GM18867 (cell line): Measurements from ENCODE around the gene ZFP91.

Experiments
- ATAC-seq: cut with Tn5 transposase; IDR thresholded peaks from one replicate; pipeline ENCODE4 v1.9.1; 2021; ENCODE audit warnings: mild to moderate bottlenecking, moderate library complexity; ENCODE audit not compliant: unreplicated experiment

ZFP91 gene

DNA sequence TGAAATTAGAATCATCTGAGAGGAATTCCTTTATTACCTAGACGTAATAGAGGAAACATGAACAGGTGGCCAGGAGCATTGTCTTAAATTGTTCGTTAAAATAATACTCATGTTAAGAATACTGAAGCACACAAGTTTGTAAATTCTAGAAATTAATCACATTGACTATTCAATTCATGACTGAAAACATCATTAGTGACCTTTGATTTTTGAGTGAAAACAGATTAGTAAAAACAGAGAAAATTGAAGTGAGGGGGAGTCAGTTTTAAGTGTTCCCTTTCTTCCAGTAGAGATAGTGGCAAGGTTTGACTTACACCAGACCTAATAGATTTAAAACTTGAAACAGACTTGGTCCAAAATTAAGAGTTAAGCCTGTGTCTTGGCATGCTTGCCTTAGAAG, 1.4 kb downstream of the ZFP91 start:
- ATAC-seq = no peak

DNA sequence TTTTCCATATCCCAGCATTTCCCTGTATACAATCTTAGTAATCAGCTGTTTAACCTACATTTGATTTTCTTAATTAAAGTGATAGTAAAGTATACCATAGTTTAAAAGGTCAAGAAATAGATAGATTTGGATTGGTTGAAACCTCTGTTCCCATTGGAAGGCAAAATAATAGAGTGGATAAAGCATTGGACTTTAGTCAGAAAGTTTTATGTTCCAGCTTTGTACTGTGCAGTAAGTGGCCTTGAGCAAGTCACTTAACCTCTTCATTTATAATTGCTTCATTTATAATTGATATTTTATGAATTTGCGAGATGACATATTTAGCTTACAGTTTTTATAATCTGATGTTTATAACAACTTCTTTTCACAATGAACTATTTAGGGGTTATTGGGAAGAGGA, 3.6 kb downstream of the ZFP91 start:
- ATAC-seq = no peak

DNA sequence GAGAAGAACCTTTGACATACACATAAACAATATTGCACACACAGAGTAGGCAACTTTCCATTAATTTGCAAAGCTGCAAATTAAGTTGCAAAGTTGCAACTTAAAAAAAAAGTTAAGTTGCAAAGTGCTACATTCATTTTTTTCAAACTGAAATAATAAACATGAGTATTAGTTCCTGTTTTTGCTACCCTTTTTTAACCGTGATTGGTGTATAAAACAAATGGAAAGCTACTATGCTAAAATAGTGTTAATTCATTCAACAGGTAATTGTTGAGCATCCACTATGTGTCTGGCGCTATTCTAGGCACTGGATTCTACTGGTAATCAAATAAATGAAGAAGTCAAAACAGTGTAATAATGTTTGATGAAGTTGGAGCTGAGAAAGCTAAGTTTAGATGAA, 8.1 kb downstream of the ZFP91 start:
- ATAC-seq = no peak

DNA sequence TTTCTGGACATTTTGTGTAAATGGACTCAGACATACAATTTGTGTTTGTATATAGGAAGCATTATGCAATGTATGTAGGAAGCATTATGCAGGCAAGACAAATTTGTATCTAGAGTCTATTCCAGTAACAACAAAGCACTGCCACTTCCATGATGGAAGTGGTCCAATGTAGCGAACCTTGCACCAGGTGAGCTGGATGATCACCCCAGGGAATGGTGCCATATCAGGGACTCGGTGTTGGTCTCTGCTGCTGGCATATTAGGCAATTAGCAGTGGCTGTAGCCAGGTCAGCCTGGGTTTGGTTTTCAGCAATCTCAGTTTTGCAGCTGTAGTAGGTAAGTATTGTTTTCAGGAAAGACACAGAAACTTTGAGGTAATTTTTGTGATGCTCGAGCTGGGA, 12.8 kb downstream of the ZFP91 start:
- no peak for ATAC-seq

DNA sequence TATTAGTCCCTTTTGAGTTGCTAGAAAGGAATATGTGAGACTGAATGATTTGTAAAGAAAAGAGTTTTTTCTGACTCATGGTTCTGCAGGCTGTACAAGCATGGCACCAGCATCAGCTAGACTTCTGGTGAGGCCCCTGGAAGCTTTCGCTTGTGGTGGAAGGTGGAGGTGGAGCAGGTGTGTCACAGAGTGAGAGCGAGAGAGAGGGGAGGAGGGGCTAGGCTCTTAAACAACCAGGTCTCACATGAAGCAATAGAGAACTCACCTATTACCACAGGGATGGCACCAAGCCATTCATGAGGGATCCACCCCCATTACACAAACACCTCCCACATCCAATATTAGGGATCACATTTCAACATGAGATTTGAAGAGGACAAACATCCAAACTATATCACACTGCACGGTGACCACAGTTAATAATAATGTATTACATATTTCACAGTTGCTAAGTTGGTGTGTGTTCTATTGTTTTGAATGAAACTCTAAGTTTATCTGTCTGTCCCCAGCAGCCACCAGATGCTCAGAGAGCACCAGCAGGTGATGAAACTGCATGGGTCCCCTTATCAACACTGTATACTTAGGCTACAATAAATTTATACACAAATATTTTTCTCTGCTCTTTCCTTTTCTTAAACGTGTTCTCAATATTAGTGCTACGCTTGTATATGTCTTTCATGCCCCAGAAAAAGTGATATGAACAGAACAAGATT, 14.1 kb downstream of the ZFP91 start:
- no peak for ATAC-seq

DNA sequence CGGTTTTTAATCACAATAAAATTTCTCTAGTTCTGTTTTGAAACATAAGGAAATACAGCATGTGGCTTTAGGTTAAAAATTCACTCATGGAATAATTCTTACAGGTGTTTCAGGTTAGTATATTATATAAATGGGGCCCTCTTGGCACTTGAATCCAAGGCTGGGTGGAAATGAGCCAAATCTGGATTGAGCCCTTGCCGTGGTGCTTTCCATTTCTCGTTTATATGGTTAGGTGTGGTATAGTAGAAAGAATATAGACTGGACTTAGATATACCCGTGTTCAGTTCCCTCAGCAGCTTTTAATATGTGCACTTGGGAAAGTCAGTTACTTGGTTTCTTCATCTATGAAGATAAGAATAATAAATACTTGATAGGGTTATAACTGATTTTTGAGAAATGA, 16.0 kb downstream of the ZFP91 start:
- no peak for ATAC-seq

DNA sequence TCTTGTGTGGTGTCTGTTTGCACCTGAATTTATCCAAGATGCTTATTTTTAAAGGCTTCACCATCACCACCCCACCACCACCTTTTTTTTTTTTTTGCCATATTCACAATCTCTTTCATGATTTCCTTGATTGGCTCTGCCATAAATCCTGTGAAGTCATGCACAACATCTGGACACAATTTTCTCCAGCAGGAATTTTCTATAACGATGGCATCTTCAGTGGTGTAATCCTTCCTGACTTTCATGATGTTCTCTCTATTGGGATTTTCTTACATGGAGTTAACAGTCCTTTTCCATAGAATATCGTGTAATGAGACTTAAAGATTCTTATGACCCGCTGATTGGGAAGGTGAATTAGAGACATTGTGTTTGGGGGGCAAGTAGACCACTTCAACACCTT, 17.8 kb downstream of the ZFP91 start:
- no peak for ATAC-seq

DNA sequence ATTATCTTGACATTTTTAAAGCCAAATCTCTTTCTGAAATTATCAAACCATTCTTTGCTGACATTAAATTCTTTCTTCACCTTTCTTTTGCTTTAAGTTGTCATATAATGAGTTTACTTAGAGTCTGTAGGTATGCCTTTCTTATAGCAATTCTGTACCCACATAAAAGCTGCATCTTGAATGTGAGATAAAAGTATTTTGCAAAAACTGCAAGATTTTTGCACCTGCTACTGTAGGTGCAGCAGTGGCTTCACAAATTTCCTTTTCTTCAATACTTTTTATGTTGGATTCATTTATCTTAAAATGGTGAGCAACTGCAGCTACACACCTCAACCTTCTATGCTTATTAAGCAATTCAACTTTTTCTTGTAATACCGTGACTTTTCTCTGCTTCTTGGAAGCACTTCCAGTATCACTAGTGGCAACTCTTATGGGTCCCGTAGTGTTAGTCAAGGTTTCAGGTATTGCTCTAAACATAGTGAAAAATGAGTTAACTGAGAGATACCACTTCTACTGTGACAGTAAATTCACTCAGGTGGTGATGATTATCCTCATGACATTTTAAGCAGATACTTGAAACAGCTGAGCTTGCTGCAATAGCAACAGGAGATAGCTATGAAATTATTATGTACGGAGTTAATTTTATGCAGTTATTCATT, 18.8 kb downstream of the ZFP91 start:
- no peak for ATAC-seq

DNA sequence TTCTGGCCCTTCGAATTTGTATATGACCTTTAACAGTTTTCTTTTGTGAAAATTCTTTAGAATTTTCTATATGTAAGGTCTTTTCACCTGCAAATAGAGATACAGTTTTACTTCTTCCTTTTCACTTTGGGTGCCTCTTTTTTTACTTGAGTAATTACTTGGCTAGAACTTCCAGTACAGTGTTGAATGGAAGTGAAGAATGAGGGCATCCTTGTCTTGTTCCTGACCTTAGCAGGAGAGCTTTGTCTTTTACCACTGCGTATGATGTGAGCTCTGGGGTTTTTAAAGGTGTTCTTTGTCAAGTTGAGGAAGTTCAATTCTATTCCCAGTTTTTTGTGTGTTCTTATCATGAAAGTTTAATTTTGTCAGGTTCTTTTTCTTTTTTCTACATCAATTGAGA, 21.6 kb downstream of the ZFP91 start:
- no peak for ATAC-seq

DNA sequence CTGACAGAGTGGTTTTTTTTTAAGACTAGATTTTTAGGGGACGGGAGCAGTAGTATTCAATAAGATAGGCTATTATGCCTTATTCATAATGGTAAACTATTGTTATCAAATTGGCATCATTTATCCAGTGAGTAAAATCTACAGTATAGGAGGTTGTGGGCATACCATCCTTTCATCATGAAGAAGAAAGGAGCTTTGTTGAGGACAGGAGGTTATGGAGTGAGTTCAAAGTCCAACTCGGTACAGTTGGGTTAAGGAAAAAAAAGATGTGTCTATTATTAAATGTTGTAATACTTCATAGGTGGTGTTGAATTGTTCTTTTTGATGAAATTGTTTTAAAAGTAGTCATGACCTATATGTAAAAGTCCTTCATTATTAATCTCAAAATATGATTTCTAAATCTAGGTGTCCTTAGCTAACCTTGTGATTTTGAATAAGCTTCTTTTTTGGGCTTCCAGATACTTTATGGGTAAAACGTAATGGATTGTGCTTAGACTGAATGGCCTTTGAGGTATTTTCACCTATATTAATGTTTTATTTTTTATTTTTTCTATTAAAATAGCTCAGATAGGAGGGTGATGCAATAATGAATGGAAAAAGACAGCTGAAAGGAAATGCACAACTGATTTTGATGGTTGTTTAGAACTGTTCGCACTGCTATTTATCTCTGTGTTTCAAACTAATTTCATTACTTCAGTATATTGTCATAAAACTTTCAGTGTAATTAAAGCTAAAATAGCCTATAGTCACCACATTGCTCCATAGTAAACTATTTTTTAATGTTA, 28.3 kb downstream of the ZFP91 start:
- no peak for ATAC-seq

DNA sequence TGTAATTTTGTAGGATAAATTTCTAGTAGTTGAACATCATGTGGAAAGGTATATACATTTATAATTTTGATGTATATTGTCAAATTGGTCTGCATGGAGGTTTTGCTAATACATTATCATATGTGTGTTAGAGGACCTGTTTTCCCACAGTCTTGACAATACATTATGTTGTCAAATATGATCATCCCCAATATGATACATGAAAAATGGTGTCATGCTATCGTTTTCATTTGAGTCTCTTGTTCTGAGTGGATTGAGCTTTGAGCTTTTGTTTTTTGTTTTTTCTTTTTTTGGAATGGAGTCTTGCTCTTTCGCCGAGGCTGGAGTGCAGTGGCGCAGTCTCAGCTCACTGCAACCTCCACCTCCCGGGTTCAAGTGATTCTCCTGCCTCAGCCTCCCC, 29.5 kb downstream of the ZFP91 start:
- ATAC-seq = no peak

DNA sequence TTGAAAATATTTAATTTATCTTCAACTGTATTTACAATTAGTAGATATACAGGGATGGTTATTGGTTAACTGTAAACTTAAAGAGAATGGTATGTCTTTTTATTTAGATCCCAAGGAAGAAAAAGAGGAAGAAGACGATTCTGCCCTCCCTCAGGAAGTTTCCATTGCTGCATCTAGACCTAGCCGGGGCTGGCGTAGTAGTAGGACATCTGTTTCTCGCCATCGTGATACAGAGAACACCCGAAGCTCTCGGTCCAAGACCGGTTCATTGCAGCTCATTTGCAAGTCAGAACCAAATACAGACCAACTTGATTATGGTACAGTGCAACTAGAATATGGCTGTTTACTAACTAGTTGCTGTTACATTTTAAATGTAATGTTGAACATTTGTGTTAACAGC, 30.9 kb downstream of the ZFP91 start:
- ATAC-seq = no peak

DNA sequence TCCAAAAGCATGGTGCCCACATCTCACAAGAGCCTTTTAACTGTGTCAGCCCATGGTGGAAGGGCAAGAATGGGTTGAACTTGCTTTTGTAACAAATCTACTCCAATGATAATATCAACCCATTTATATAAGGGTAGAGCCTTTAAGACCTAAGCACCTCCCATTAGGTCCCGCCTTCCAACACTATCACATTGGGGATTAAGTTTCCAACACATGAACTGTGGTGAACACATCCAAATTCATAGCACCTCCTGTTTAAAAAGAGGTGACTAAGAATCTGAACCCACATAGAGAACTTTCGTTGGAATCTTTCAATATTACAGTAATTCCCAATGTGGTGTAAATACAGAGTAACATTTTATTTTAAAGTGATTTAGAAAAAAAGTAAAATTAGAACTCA, 34.4 kb downstream of the ZFP91 start:
- ATAC-seq = no peak

DNA sequence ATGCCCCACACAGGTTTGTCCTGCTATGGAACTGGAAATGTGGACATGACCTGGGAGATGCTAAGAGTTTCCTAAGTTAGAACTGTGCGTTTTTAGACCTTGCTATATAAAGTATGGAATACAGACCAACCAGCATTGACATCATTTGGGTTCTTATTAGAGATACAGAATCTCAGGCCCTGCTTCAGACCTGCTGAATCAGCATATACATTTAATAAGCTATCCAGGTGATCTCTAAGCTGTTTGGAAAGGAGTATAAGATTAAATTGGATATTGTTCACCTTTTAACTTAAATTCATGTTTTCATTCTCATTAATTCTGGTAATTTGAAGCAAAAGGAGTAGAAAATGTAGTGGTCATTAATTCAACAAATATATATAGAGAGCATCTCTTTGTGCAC, 36.7 kb downstream of the ZFP91 start:
- ATAC-seq = no peak

DNA sequence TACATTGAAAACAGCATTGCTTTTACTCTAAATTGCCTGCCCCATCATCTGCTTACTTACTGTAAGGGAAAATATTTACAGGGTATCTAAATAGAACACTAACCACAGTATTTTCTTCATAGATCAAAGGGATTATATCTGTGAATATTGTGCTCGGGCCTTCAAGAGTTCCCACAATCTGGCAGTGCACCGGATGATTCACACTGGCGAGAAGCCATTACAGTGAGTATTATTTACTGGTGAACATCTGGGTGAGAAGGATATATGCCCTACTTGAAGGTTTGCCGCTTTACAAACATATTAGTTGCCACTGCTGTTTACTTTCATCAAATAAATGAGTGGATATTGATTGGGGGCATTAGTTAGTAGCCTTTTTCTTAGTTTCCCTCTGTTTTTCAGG, 37.7 kb downstream of the ZFP91 start:
- ATAC-seq = no peak

DNA sequence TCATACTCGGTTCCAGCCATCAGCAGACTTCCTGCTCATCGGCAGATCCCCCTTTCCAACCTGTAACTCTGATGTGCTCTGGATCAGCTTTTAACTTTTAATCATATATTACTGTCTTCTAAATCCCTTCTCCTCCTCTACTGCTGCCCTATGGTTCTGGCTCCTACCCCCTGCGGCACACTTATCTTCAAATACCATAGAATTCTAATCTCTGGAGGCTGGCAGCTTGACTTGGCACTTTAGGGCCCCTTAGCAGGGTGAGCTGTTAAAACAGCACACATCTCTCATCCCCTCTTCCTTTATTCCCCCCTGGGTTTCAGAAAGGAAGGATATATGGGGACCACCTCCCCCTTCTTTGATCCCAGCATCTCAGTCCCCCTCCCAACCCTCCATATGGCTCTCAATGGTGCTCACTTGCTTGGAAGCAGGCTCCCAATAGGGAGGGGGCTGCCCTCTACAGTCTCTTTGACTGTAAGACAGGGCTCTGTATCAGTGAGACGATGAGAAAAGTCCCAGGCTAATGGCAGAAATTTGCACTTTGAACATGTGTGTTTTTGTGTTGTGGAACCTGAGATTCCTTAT, 39.2 kb downstream of the ZFP91 start:
- no peak for ATAC-seq

DNA sequence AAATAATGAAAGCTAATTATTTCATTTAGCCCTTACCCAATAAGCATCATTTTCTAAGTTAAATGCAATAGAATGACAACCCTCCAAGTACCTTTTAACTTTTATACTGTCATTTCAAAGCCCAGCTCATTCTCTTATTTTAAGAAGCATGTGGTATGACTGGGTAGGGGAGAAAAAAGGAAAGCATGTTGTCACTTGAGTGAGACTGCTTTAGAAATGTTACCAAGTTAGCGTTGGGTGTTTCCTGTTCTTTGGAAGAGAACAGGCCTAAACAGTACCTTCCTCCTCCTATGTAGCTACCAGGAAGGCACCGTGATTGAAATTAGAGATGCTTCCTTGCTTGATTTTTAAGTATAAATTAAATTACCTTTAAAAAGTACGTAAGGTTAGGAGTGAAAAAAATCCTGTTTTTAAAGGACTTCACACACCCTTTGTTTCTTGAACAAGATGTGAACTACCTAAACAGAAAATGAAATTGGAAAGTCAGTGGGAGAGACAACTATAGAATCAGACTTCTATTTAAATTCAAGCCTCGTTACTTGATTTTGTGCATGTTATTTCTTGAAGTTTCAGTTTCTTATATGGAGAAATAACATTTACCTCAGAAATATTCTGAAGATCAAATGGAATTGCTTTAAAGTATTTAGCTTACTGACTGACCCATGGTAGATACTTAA, 42.9 kb downstream of the ZFP91 start:
- no peak for ATAC-seq

DNA sequence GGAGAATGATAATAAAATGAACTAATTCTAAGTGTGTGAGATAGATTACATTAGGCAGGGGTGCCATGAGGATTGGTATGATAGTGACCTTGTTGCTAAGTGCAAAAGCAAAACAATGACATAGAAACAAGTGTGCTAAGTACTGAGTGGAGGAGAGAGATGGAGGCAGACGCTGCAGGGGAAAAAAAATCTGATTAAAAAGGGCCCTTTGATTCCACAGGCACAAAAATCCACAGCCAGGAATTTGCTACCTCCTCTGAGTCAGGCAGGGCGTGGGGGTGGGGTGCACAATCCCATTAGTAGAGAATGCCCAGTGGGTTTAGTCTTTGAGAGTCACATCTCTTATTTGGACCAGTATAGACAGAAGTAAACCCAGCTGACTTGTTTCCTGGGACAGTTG, 43.5 kb downstream of the ZFP91 start, which contains the start of gene CNTF:
Gene CNTF (plus strand): TSS at position 322 of the 400 bp plus-strand sequence. CDS start 88 bp downstream, outside the sequence.
- ATAC-seq = no peak

DNA sequence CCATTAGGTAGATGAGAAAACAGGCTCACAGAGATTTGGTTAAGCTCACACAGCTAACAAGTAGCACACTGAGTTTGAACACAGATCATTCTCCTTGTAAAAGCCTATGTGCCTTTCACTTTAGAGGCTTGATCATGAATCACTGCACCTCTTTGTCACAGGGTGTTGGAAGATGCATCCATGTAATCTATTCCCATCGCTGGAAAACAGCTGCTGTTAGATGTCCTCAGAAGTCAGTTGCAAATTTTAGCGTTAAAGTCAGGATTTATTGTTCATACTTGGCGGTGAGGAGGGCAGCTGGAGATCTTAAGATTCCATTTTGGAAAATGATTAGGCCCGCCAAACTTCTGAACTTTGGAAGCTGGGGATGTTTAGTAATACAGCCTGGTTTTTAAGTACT, 46.2 kb downstream of the ZFP91 start:
- ATAC-seq = no peak

DNA sequence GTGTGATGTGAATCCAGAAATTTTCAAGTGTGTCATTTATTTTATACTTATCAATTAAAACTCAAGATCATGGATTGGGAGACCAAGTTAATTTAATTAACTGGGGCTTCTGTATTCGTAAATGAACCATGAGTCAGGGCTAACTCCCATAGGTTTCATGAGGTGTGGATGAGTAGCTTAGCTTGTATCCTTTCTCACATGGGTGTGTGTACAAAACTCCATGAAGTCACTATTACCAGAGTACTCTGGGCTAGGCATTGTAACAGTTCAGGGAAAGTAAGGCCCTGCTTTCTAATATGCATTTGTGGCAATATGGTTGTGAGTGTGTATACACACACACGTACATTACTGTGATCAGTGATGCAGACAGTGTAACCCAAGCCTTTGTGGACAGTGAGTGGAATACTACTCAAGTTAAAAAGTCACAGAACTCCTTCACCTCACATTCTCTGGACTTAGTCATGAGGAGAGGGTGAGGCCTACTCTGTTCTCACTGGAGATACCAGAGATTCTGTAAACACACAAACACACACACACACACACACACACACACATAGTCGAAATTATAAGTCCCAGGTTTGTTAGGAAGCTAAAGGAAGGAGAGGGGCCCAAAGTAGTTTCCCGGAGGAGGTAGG, 47.1 kb downstream of the ZFP91 start:
- no peak for ATAC-seq
